Mucosa of descending colon (tissue), 3 donors: Measurements from ENCODE around the gene SERTAD2. TPM values are rescaled to one million over a fixed set of nuclear protein-coding genes. Genes with fewer than 3 reads are reported as not detected.

ENCODE experiments used
- ATAC-seq: fragments of 200-7000 bp; cut with Tn5 transposase; one replicate; pipeline ENCODE4 v1.9.1; 2020; ENCODE audit warnings: mild to moderate bottlenecking, moderate library complexity
- DNase-seq, 3 donors: peaks; one replicate each; pipeline ENCODE4 v3.0.0-alpha.2; 2020
- H3K36me3 ChIP-seq: fragments of 200-600 bp; one replicate; pipeline ENCODE4 v1.8.0; 2021; ENCODE audit warnings: low read depth, mild to moderate bottlenecking
- H3K4me1 ChIP-seq: fragments of 200-600 bp; one replicate; pipeline ENCODE4 v1.8.0; 2021; ENCODE audit warnings: low read depth, mild to moderate bottlenecking
- H3K4me3 ChIP-seq: fragments of 200-600 bp; one replicate; pipeline ENCODE4 v1.8.0; 2021; ENCODE audit warnings: mild to moderate bottlenecking
- H3K9me3 ChIP-seq: fragments of 200-600 bp; one replicate; pipeline ENCODE4 v1.8.0; 2021; ENCODE audit warnings: mild to moderate bottlenecking
- CTCF ChIP-seq: fragments of 200-600 bp; IDR thresholded peaks from one replicate; pipeline ENCODE4 v1.8.0; 2022; ENCODE audit warnings: antibody characterized with exemption, mild to moderate bottlenecking
- intact Hi-C, 2 donors: fragments of 100-400 bp; cut with DNase I in 1 of 2; cut with micrococcal nuclease in 1 of 2; formaldehyde crosslinking; loops; one replicate each; pipeline versions ENCODE4 v1.11.0 to v1.11.1; 2022; cut with DNase I, micrococcal nuclease
- total RNA-seq, 3 donors: library from RNA; stranded (reverse); fragmentation: NEBNext Ultra II Directional in 2 of 3; extraction: Animal tissue kit (Norgen Biotek cat#: 25700) in 2 of 3; gene quantifications; one replicate each; pipeline versions ENCODE4 v1.2.1 to v1.2.4, GENCODE V29; 2021 to 2023
- donor health status: DM: no; HTN: no; CAD: no; lungs with moderate emphysema.
- donor health status: DM: no; HTN: no; CAD: no.
- donor health status: DM: no; HTN: yes; CAD: no.

The SERTAD2 gene
- total RNA-seq, 3 donors from 2014 or later: 17.3 to 20.6 (median 20.6) TPM

DNA sequence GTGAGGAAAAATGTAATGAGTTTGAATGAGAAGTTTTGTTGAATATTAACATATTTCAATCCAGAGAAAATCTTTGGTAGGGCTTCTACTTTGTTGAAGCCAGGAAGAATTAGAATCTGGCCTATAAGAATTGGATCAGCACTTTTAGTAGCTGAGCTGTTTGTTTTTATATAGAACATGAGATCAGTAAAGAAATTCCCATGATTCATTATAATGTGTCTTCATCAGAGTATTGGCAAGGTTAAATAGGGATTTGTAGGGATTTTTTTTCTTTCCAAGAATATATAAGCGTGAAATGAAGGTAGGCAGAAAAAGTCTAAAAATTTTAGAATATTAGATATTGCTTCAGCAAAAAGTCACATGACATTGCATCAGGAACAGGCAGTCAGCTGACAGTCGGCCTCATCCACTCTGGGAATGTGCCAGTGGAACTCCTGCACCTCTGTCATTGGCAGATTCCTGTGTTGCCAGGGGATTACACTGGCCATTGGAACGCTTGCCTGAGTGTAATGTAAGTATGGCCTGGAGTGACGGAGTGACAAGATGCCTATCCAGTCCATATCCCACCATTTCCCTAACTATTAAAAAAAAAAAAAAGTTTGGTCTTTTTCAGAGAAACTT is 60.6 kb downstream of the SERTAD2 start:
- intact Hi-C loops: no loop called here
- Histone ChIP-seq H3K36me3 (no peaks in the 10 kb centered on the region), H3K9me3 (no peaks in the 10 kb centered on the region), H3K4me3 (no peak overlapping the region), H3K4me1 (peaks cover 9% of the 10 kb centered on the region)
- no peak for TF ChIP-seq CTCF
- DNase-seq (no peak), ATAC-seq (no peak)

GRCh38 chr2:64591188-64591587 is 62.5 kb downstream of the SERTAD2 start:
- Histone ChIP-seq H3K9me3 (no peaks in the 10 kb centered on the region), H3K4me3 (no peak overlapping the region), H3K4me1 (peaks cover 9% of the 10 kb centered on the region), H3K36me3 (no peaks in the 10 kb centered on the region)
- no peak for TF ChIP-seq CTCF
- ATAC-seq (no peak), DNase-seq (no peak)
- intact Hi-C loops: no loop called here

DNA sequence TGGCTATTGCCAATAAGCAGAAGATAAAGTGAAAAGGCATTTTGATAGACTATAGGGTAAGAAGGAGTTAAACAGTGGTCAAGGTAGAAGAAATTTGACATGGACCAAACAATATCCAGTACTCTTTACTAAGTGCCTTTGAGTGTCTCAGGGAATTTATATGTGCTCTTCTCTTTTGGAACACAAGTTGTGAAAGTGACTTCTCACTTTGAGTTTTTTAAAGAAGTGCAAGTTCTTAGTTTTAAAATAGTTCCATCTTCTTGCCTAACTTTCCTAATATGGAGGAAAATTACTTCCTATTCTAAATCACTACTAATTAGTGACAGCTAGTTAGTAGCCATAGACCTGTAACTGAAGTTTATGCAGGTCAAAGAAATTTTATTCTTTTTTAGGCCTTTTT is 66.2 kb downstream of the SERTAD2 start:
- DNase-seq: no peak
- Histone ChIP-seq H3K4me3 (no peak overlapping the region), H3K9me3 (no peaks in the 10 kb centered on the region), H3K36me3 (no peaks in the 10 kb centered on the region), H3K4me1 (no peaks in the 10 kb centered on the region)
- TF ChIP-seq CTCF: no peak
- intact Hi-C loops: loop anchor here in 1 of 2 donors (10.0 kb wide), 1 partner anchor 287 kb away; no protein-coding TSS in a partner anchor
- no peak for ATAC-seq

GRCh38 chr2:64586883-64587481 is 66.7 kb downstream of the SERTAD2 start:
- Histone ChIP-seq H3K4me3 (no peak overlapping the region), H3K4me1 (no peaks in the 10 kb centered on the region), H3K9me3 (no peaks in the 10 kb centered on the region), H3K36me3 (no peaks in the 10 kb centered on the region)
- no peak for DNase-seq
- intact Hi-C loops: loop anchor here in 1 of 2 donors (10.0 kb wide), 1 partner anchor 288 kb away; no protein-coding TSS in a partner anchor
- TF ChIP-seq CTCF: no peak
- peak; percentile 65 for ATAC-seq

GRCh38 chr2:64586054-64586453 is 67.7 kb downstream of the SERTAD2 start:
- Histone ChIP-seq H3K4me1 (no peaks in the 10 kb centered on the region), H3K4me3 (no peak overlapping the region), H3K36me3 (no peaks in the 10 kb centered on the region), H3K9me3 (no peaks in the 10 kb centered on the region)
- peak; percentile 20 for ATAC-seq
- no peak for DNase-seq
- intact Hi-C loops: loop anchor here in 1 of 2 donors (10.0 kb wide), 1 partner anchor 289 kb away; no protein-coding TSS in a partner anchor
- TF ChIP-seq CTCF: no peak
